Glomerular endothelial cell (primary cell): ENCODE data around the gene HGF. TPM values are rescaled to one million over a fixed set of nuclear protein-coding genes. Genes with fewer than 3 reads are reported as not detected.
"Not testable (repeated sequence)": the region's sequence is repeated elsewhere in the genome, so short reads cannot be mapped to it uniquely, and the experiment has no call there.

ENCODE experiments used
- DNase-seq: peaks from one replicate; pipeline ENCODE4 v3.0.0-alpha.2; 2011; ENCODE audit warnings: low read depth, low spot score; ENCODE audit errors: extremely low read depth
- total RNA-seq: library from RNA; depleted of rRNA; stranded (reverse); fragments of >200 nt; gene quantifications from 2 replicates; pipeline ENCODE4 v1.2.3, GENCODE V29; 2015

HGF gene
- total RNA-seq: 0.58 and 2.0 TPM in 2 replicates

GRCh38 chr7:81769891-81770727, at the start of gene HGF:
HGF (minus strand) TSS chr7:81770047; CDS start chr7:81769971, 76 bp downstream.
- DNase-seq: no peak

GRCh38 chr7:81816312-81816711, 46.5 kb upstream of the HGF start:
- DNase-seq: no peak

- not testable (repeated sequence) for DNase-seq
These were observed 43.1 kb upstream of the HGF start for GRCh38 chr7:81812866-81813476.

- DNase-seq: no peak
These were observed 42.4 kb upstream of the HGF start for GRCh38 chr7:81811956-81812865.

- DNase-seq: no peak
These were observed 40.8 kb upstream of the HGF start for GRCh38 chr7:81810476-81811155.

- not testable (repeated sequence) for DNase-seq
These were observed 38.5 kb upstream of the HGF start for GRCh38 chr7:81808310-81808709.

GRCh38 chr7:81803267-81803666, 33.4 kb upstream of the HGF start:
- DNase-seq: no peak

GRCh38 chr7:81802251-81802650, 32.4 kb upstream of the HGF start:
- DNase-seq: no peak

GRCh38 chr7:81801532-81801931, 31.7 kb upstream of the HGF start:
- no peak for DNase-seq

GRCh38 chr7:81791568-81792518, 22.0 kb upstream of the HGF start:
- DNase-seq: no peak

- DNase-seq: no peak
These were observed 20.8 kb upstream of the HGF start for GRCh38 chr7:81790686-81791085.

GRCh38 chr7:81790120-81790500, 20.3 kb upstream of the HGF start:
- no peak for DNase-seq

GRCh38 chr7:81789406-81790119, 19.7 kb upstream of the HGF start:
- DNase-seq: no peak

GRCh38 chr7:81788246-81788645, 18.4 kb upstream of the HGF start:
- no peak for DNase-seq

- DNase-seq: no peak
These were observed 14.0 kb upstream of the HGF start for GRCh38 chr7:81783818-81784217.

- DNase-seq: no peak
These were observed 11.3 kb upstream of the HGF start for GRCh38 chr7:81780914-81781693.

- DNase-seq: no peak
These were observed 9.9 kb upstream of the HGF start for GRCh38 chr7:81779706-81780105.

- DNase-seq: no peak
These were observed 7.8 kb upstream of the HGF start for GRCh38 chr7:81777697-81778096.
